ENCODE measurements around the gene TRIM54.

- TF ChIP-seq CTCF (IDR thresholded peaks at IDR 0.05) (no peak), POLR2A (IDR thresholded peaks at IDR 0.05) (no peak)
Measured at GRCh38 chr2:27265536-27265870, 16.7 kb upstream of the TRIM54 start.

Data from lower leg skin (tissue), 3 donors.